Trophoblast cell (in vitro differentiated cells and primary cell): ENCODE data around the gene KRTAP12-3.

Source experiments
- DNase-seq, 2 donors: peaks; one replicate each; pipeline ENCODE4 v3.0.0-alpha.2; 2016
- H2AFZ ChIP-seq: 2 replicates; pipeline ENCODE4 v1.6.1; 2013; ENCODE audit warnings: low read length, moderate library complexity, mild to moderate bottlenecking; ENCODE audit not compliant: insufficient read depth, poor library complexity
- H2AK5ac ChIP-seq: 2 replicates; pipeline ENCODE4 v1.6.1; 2013; ENCODE audit warnings: mild to moderate bottlenecking, low read length
- H2BK120ac ChIP-seq: 2 replicates; pipeline ENCODE4 v1.6.1; 2013; ENCODE audit warnings: low read length, mild to moderate bottlenecking, moderate library complexity; ENCODE audit not compliant: insufficient read depth, poor library complexity
- H2BK12ac ChIP-seq: 2 replicates; pipeline ENCODE4 v1.6.1; 2013; ENCODE audit warnings: mild to moderate bottlenecking, low read length, moderate library complexity
- H2BK5ac ChIP-seq: 2 replicates; pipeline ENCODE4 v1.6.1; 2013; ENCODE audit warnings: low read length, low read depth, moderate library complexity, mild to moderate bottlenecking; ENCODE audit not compliant: poor library complexity
- H3K14ac ChIP-seq: 2 replicates; pipeline ENCODE4 v1.6.1; 2013; ENCODE audit warnings: mild to moderate bottlenecking, low read length
- H3K18ac ChIP-seq: 2 replicates; pipeline ENCODE4 v1.6.1; 2013; ENCODE audit warnings: mild to moderate bottlenecking, low read length
- H3K23ac ChIP-seq: 2 replicates; pipeline ENCODE4 v1.6.1; 2013; ENCODE audit warnings: low read length
- H3K27ac ChIP-seq: 2 replicates; pipeline ENCODE4 v1.5.1; 2013; ENCODE audit warnings: low read depth, mild to moderate bottlenecking, inconsistent platforms, low read length, moderate library complexity
- H3K27me3 ChIP-seq: 2 replicates; pipeline ENCODE4 v1.6.1; 2013; ENCODE audit warnings: inconsistent platforms, mild to moderate bottlenecking, low read length, moderate library complexity; ENCODE audit not compliant: insufficient read depth
- H3K36me3 ChIP-seq, 2 experiments: 1 replicate in 1 of 2; 2 replicates in 1 of 2; pipeline ENCODE4 v1.6.1; 2013; ENCODE audit warnings: low read length in 2 of 2, mild to moderate bottlenecking in 2 of 2, moderate library complexity in 1 of 2; ENCODE audit not compliant: insufficient read depth in 2 of 2, control insufficient read depth in 1 of 2
- H3K4ac ChIP-seq: 2 replicates; pipeline ENCODE4 v1.6.1; 2013; ENCODE audit warnings: low read depth, mild to moderate bottlenecking, low read length, moderate library complexity
- H3K4me1 ChIP-seq, 2 experiments: 1 replicate in 1 of 2; 2 replicates in 1 of 2; pipeline ENCODE4 v1.6.1; 2013; ENCODE audit warnings: low read length in 2 of 2, mild to moderate bottlenecking in 2 of 2, moderate library complexity in 1 of 2; ENCODE audit not compliant: insufficient read depth in 2 of 2, control insufficient read depth in 1 of 2
- H3K4me2 ChIP-seq: 2 replicates; pipeline ENCODE4 v1.6.1; 2013; ENCODE audit warnings: inconsistent platforms, mild to moderate bottlenecking, low read length, moderate library complexity
- H3K4me3 ChIP-seq: 2 replicates; pipeline ENCODE4 v1.5.1; 2013; ENCODE audit warnings: mild to moderate bottlenecking, low read depth, low read length, inconsistent platforms
- H3K79me1 ChIP-seq: one replicate; pipeline ENCODE4 v1.6.1; 2013; ENCODE audit warnings: low read length
- H3K79me2 ChIP-seq: 2 replicates; pipeline ENCODE4 v1.6.1; 2013; ENCODE audit warnings: low read length, mild to moderate bottlenecking; ENCODE audit not compliant: control insufficient read depth, insufficient read depth, poor library complexity
- H3K9ac ChIP-seq: 2 replicates; pipeline ENCODE4 v1.6.1; 2013; ENCODE audit warnings: mild to moderate bottlenecking, low read length
- H3K9me3 ChIP-seq: 2 replicates; pipeline ENCODE4 v1.6.1; 2013; ENCODE audit warnings: low read depth, mild to moderate bottlenecking, control low read depth, inconsistent platforms, low read length; ENCODE audit not compliant: insufficient read depth
- H4K12ac ChIP-seq: 2 replicates; pipeline ENCODE4 v1.6.1; 2013; ENCODE audit warnings: low read depth, mild to moderate bottlenecking, low read length, moderate library complexity
- H4K8ac ChIP-seq: 2 replicates; pipeline ENCODE4 v1.6.1; 2013; ENCODE audit warnings: low read depth, mild to moderate bottlenecking, low read length, moderate library complexity
- H4K91ac ChIP-seq: one replicate; pipeline ENCODE4 v1.6.1; 2013; ENCODE audit warnings: low read depth, mild to moderate bottlenecking, low read length, moderate library complexity
- WGBS: extraction: QIAGEN DNeasy Blood & Tissue Kit; methylation state at CpG from one replicate; pipeline ENCODE4 v1.1.7; 2013; ENCODE audit warnings: missing lambda C conversion rate; ENCODE audit not compliant: insufficient read length, insufficient coverage; ENCODE audit errors: extremely low coverage; 5-methylcytosine and 5-hydroxymethylcytosine counted together

The KRTAP12-3 gene

DNA sequence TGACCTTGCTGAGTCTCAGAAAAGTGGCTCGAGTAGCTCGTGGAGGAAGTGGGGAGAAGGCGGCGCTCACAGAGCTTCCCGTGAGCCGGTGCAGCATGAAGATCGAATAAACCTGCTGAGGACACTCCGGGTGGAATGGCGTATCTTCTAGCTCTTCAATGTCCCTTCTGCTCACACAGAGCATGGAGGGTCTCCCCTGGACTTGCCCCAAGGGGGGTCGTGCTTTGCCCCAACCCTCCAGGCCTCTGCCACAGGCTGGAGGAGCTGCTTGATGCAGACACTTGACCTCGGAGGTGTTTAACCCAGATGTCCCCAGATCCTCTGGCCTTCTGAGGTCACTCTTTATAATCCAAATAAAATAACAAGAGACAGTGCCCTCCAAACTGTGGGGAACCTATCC, 37.0 kb downstream of the KRTAP12-3 start:
- Histone ChIP-seq H3K9me3 (no peaks in the 10 kb centered on the region), H2BK120ac (no peak overlapping the region), H3K79me2 (no peaks in the 10 kb centered on the region), H3K27me3 (no peaks in the 10 kb centered on the region), H3K4me2 (no peak overlapping the region), H3K23ac (no peak overlapping the region), H3K4ac (no peak overlapping the region), H3K79me1 (no peaks in the 10 kb centered on the region), H2AK5ac (no peak overlapping the region), H3K9ac (no peak overlapping the region), H3K18ac (no peak overlapping the region), H3K36me3 (no peaks in the 10 kb centered on the region), H4K8ac (no peak overlapping the region), H2BK5ac (no peak overlapping the region), H3K4me1 (peaks cover 14 to 15% of the 10 kb centered on the region in 2 experiments), H3K4me3 (no peak overlapping the region), H4K91ac (no peak overlapping the region), H2AFZ (no peak overlapping the region), H3K27ac (no peak overlapping the region), H4K12ac (no peak overlapping the region), H3K14ac (no peak overlapping the region), H2BK12ac (no peak overlapping the region)
- no CpG with 5 or more reads among the region's 11 CpGs for WGBS
- no peak for DNase-seq

DNA sequence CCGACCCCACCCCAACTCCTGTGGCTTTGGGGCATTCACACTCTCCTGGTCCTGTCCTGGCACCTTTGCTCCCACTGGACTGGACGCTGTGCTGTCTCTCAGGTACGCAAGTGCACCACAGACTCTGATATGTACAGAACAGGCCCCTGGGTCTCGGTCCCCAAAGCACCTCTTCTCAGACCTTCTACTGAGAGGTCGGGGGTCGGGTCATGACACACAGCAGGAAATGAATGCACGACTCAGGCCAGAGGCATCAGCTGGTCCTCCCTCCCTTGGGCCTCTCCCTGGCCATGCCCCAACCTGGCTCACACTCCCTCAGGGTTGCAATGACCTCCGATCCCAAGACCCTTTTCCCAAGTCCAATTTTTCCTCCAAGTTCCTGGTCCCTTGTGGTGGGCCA, 37.5 kb downstream of the KRTAP12-3 start:
- DNase-seq, result no peak
- H3K4me1 ChIP-seq, result peaks cover 14 to 15% of the 10 kb centered on the region in 2 experiments
- H2AK5ac ChIP-seq, result no peak overlapping the region
- no peak overlapping the region for H2BK120ac ChIP-seq
- H3K9ac ChIP-seq, result no peak overlapping the region
- H3K4ac ChIP-seq, result no peak overlapping the region
- no peak overlapping the region for H3K18ac ChIP-seq
- no CpG with 5 or more reads among the region's 8 CpGs for WGBS
- H4K91ac ChIP-seq, result no peak overlapping the region
- no peak overlapping the region for H3K27ac ChIP-seq
- H3K4me2 ChIP-seq, result no peak overlapping the region
- no peaks in the 10 kb centered on the region for H3K79me2 ChIP-seq
- no peak overlapping the region for H2AFZ ChIP-seq
- no peaks in the 10 kb centered on the region for H3K79me1 ChIP-seq
- H3K36me3 ChIP-seq, result no peaks in the 10 kb centered on the region
- no peak overlapping the region for H3K14ac ChIP-seq
- no peak overlapping the region for H3K23ac ChIP-seq
- no peaks in the 10 kb centered on the region for H3K27me3 ChIP-seq
- H4K8ac ChIP-seq, result no peak overlapping the region
- H4K12ac ChIP-seq, result no peak overlapping the region
- H3K4me3 ChIP-seq, result no peak overlapping the region
- H2BK12ac ChIP-seq, result no peak overlapping the region
- H3K9me3 ChIP-seq, result no peaks in the 10 kb centered on the region
- H2BK5ac ChIP-seq, result no peak overlapping the region

- Histone ChIP-seq H2BK12ac (no peak overlapping the region), H3K79me1 (no peaks in the 10 kb centered on the region), H2AK5ac (no peak overlapping the region), H3K27ac (no peak overlapping the region), H3K4me1 (peaks cover 14 to 15% of the 10 kb centered on the region in 2 experiments), H3K9me3 (no peaks in the 10 kb centered on the region), H3K4ac (no peak overlapping the region), H3K4me2 (no peak overlapping the region), H3K14ac (no peak overlapping the region), H4K91ac (no peak overlapping the region), H3K79me2 (no peaks in the 10 kb centered on the region), H2BK5ac (no peak overlapping the region), H3K9ac (no peak overlapping the region), H3K23ac (no peak overlapping the region), H2AFZ (no peak overlapping the region), H3K4me3 (no peak overlapping the region), H3K36me3 (no peaks in the 10 kb centered on the region), H3K18ac (no peak overlapping the region), H4K8ac (no peak overlapping the region), H2BK120ac (no peak overlapping the region), H3K27me3 (no peaks in the 10 kb centered on the region), H4K12ac (no peak overlapping the region)
- no CpG with 5 or more reads among the region's 8 CpGs for WGBS
- no peak for DNase-seq
Measured at GRCh38 chr21:44695641-44696040, 37.9 kb downstream of the KRTAP12-3 start.

DNA sequence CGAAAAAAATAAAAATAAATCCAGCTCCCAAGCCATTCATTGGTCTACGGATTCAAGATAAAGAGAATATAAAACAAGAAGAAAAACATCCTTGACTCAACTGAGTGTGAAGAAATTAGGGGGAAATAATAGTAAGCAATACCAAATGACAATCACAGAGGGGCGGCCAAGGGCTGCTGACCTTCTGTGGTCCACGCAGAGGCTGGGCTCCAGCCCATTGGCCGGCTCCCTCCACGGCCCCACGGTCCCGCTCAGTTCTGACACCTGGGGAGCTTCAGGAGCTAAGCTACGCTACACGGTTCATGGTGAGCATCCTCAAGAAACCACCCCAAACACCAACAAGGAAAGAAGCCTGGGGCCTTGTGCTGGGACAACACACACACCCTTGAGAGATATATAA, 38.8 kb downstream of the KRTAP12-3 start:
- Histone ChIP-seq H2BK120ac (no peak overlapping the region), H3K14ac (no peak overlapping the region), H4K91ac (no peak overlapping the region), H3K4me2 (no peak overlapping the region), H3K9ac (no peak overlapping the region), H3K23ac (no peak overlapping the region), H2BK5ac (no peak overlapping the region), H4K12ac (no peak overlapping the region), H3K9me3 (peaks cover 1% of the 10 kb centered on the region), H2AK5ac (no peak overlapping the region), H3K36me3 (no peaks in the 10 kb centered on the region), H2BK12ac (no peak overlapping the region), H3K4ac (no peak overlapping the region), H3K79me1 (no peaks in the 10 kb centered on the region), H3K4me1 (peaks cover 14 to 15% of the 10 kb centered on the region in 2 experiments), H2AFZ (no peak overlapping the region), H3K18ac (no peak overlapping the region), H3K79me2 (no peaks in the 10 kb centered on the region), H3K4me3 (no peak overlapping the region), H3K27me3 (no peaks in the 10 kb centered on the region), H4K8ac (no peak overlapping the region), H3K27ac (no peak overlapping the region)
- no CpG with 5 or more reads among the region's 10 CpGs for WGBS
- no peak for DNase-seq
